Mesenchymal stem cell (in vitro differentiated cells and primary cell): ENCODE measurements around the gene BBS4.

ENCODE experiments used
- DNase-seq: peaks from one replicate; pipeline ENCODE4 v3.0.0-alpha.2; 2013
- H2AFZ ChIP-seq: one replicate; pipeline ENCODE4 v1.6.1; 2013; ENCODE audit warnings: low read depth, mild to moderate bottlenecking, control low read depth, inconsistent platforms, low read length, moderate library complexity
- H2AK5ac ChIP-seq: 2 replicates; pipeline ENCODE4 v1.6.1; 2013; ENCODE audit warnings: low read length, moderate library complexity, mild to moderate bottlenecking, inconsistent platforms; ENCODE audit not compliant: severe bottlenecking
- H2BK120ac ChIP-seq: one replicate; pipeline ENCODE4 v1.6.1; 2013; ENCODE audit warnings: low read depth, mild to moderate bottlenecking, inconsistent platforms, low read length, moderate library complexity
- H2BK12ac ChIP-seq, 2 experiments: one replicate each; pipeline ENCODE4 v1.6.1; 2013; ENCODE audit warnings: inconsistent platforms in 2 of 2, low read length in 2 of 2, mild to moderate bottlenecking in 2 of 2, moderate library complexity in 2 of 2, control low read depth in 1 of 2
- H2BK15ac ChIP-seq: one replicate; pipeline ENCODE4 v1.6.1; 2013; ENCODE audit warnings: mild to moderate bottlenecking, low read depth, inconsistent platforms; ENCODE audit not compliant: poor library complexity, severe bottlenecking
- H2BK5ac ChIP-seq: 2 replicates; pipeline ENCODE4 v1.6.1; 2013; ENCODE audit warnings: low read depth, mild to moderate bottlenecking, low read length, control low read depth, inconsistent platforms; ENCODE audit not compliant: poor library complexity, severe bottlenecking
- H3K14ac ChIP-seq, 2 experiments: one replicate each; pipeline ENCODE4 v1.6.1; 2013; ENCODE audit warnings: inconsistent platforms in 2 of 2, low read length in 2 of 2, control low read depth in 1 of 2, mild to moderate bottlenecking in 1 of 2, moderate library complexity in 1 of 2
- H3K18ac ChIP-seq, 2 experiments: one replicate each; pipeline ENCODE4 v1.6.1; 2013; ENCODE audit warnings: inconsistent platforms in 2 of 2, low read length in 2 of 2, control low read depth in 1 of 2, low read depth in 1 of 2, mild to moderate bottlenecking in 1 of 2
- H3K23ac ChIP-seq, 2 experiments: one replicate each; pipeline ENCODE4 v1.6.1; 2013; ENCODE audit warnings: inconsistent platforms in 2 of 2, low read length in 2 of 2, mild to moderate bottlenecking in 2 of 2, moderate library complexity in 2 of 2, control low read depth in 1 of 2
- H3K27ac ChIP-seq: 2 replicates; pipeline ENCODE4 v1.5.1; 2013; ENCODE audit warnings: mild to moderate bottlenecking, moderate library complexity, low read length, control low read depth, inconsistent platforms; ENCODE audit not compliant: poor library complexity, severe bottlenecking
- H3K27me3 ChIP-seq, 2 experiments: 2 replicates each; pipeline versions ENCODE4 v1.6.1 to v1.7.0; 2013; ENCODE audit warnings: low read length in 2 of 2, mild to moderate bottlenecking in 2 of 2, moderate library complexity in 2 of 2, control low read depth in 1 of 2, inconsistent platforms in 1 of 2; ENCODE audit not compliant: control insufficient read depth in 1 of 2, insufficient read depth in 1 of 2
- H3K36me3 ChIP-seq, 2 experiments: 2 replicates each; pipeline versions ENCODE4 v1.6.1 to v1.7.0; 2013; ENCODE audit warnings: low read length in 2 of 2, control low read depth in 1 of 2, inconsistent platforms in 1 of 2, low read depth in 1 of 2, mild to moderate bottlenecking in 1 of 2; ENCODE audit not compliant: insufficient read depth in 2 of 2, control insufficient read depth in 1 of 2
- H3K4ac ChIP-seq, 2 experiments: one replicate each; pipeline ENCODE4 v1.6.1; 2013; ENCODE audit warnings: inconsistent platforms in 2 of 2, low read length in 2 of 2, mild to moderate bottlenecking in 2 of 2, moderate library complexity in 2 of 2, control low read depth in 1 of 2, low read depth in 1 of 2
- H3K4me1 ChIP-seq: 2 replicates; pipeline ENCODE4 v1.6.1; 2013; ENCODE audit warnings: low read depth, low read length, control low read depth; ENCODE audit not compliant: control insufficient read depth, insufficient read depth
- H3K4me2 ChIP-seq: 2 replicates; pipeline ENCODE4 v1.6.1; 2013; ENCODE audit warnings: low read length, mild to moderate bottlenecking, inconsistent platforms; ENCODE audit not compliant: poor library complexity, severe bottlenecking
- H3K4me3 ChIP-seq, 2 experiments: 2 replicates each; pipeline versions ENCODE4 v1.5.1 to v1.7.0; 2013; ENCODE audit warnings: low read length in 2 of 2, mild to moderate bottlenecking in 2 of 2, control low read depth in 1 of 2, low read depth in 1 of 2; ENCODE audit not compliant: insufficient read depth in 1 of 2
- H3K79me1 ChIP-seq: replicated peaks from 2 replicates; pipeline ENCODE4 v1.6.1; 2013; ENCODE audit warnings: mild to moderate bottlenecking, control low read depth, low read length, inconsistent platforms; ENCODE audit not compliant: poor library complexity, severe bottlenecking
- H3K9ac ChIP-seq: 2 replicates; pipeline ENCODE4 v1.7.0; 2013; ENCODE audit warnings: mild to moderate bottlenecking, low read length, moderate library complexity
- H3K9me3 ChIP-seq: 2 replicates; pipeline ENCODE4 v1.7.0; 2013; ENCODE audit warnings: mild to moderate bottlenecking, low read length; ENCODE audit not compliant: control insufficient read depth
- H4K8ac ChIP-seq: one replicate; pipeline ENCODE4 v1.6.1; 2013; ENCODE audit warnings: inconsistent platforms, mild to moderate bottlenecking, low read length, moderate library complexity
- H4K91ac ChIP-seq: one replicate; pipeline ENCODE4 v1.6.1; 2013; ENCODE audit warnings: mild to moderate bottlenecking, low read length, inconsistent platforms
- WGBS: methylation state at CpG from one replicate; pipeline ENCODE4 v1.1.7; 2013; ENCODE audit warnings: mixed read lengths; 5-methylcytosine and 5-hydroxymethylcytosine counted together

The BBS4 gene

GRCh38 chr15:72783004-72783639, 97.1 kb downstream of the BBS4 start:
- peak overlapping the region in 1 of 2 experiments; percentile 28 for H3K14ac ChIP-seq
- peak overlapping the region in 1 of 2 experiments; percentile 15 for H2BK12ac ChIP-seq
- H3K36me3 ChIP-seq = peaks cover 0 to 14% of the 10 kb centered on the region in 2 experiments
- no peak overlapping the region for H2BK120ac ChIP-seq
- H4K8ac ChIP-seq = peak overlapping the region; percentile 89
- peak overlapping the region; percentile 80 to 97 for H3K4me3 ChIP-seq
- H3K4me2 ChIP-seq = peak overlapping the region; percentile 76
- H3K79me1 ChIP-seq = peaks cover 8% of the 10 kb centered on the region
- peak overlapping the region in 1 of 2 experiments; percentile 34 for H3K23ac ChIP-seq
- peak overlapping the region; percentile 97 for H3K9ac ChIP-seq
- peak overlapping the region; percentile 73 to 83 for H3K18ac ChIP-seq
- peak overlapping the region; percentile 49 for H2BK5ac ChIP-seq
- H3K9me3 ChIP-seq = no peaks in the 10 kb centered on the region
- no peak overlapping the region for H2AK5ac ChIP-seq
- H3K4ac ChIP-seq = peak overlapping the region; percentile 10 to 90
- under 1% methylated on average over 51 of the region's 52 CpGs for WGBS
- peak overlapping the region; percentile 70 for H2BK15ac ChIP-seq
- H3K4me1 ChIP-seq = peaks cover 13% of the 10 kb centered on the region
- no peaks in the 10 kb centered on the region for H3K27me3 ChIP-seq
- DNase-seq = peak; percentile 88
- H3K27ac ChIP-seq = no peak overlapping the region
- H4K91ac ChIP-seq = no peak overlapping the region
- H2AFZ ChIP-seq = peak overlapping the region; percentile 43

GRCh38 chr15:72783640-72784455, 97.8 kb downstream of the BBS4 start, which contains the start of gene ADPGK:
Gene ADPGK (minus strand): TSS chr15:72783758. CDS start chr15:72783691, 67 bp downstream.
- H2BK12ac ChIP-seq = peak within 1 kb of the TSS in 1 of 2 experiments; percentile 70
- H4K8ac ChIP-seq = peak within 1 kb of the TSS; percentile 89
- peak within 1 kb of the TSS; percentile 89 for H3K27ac ChIP-seq
- peak within 1 kb of the TSS; percentile 70 for H2BK15ac ChIP-seq
- H2BK120ac ChIP-seq = no peak within 1 kb of the TSS
- H2AK5ac ChIP-seq = peak within 1 kb of the TSS; percentile 83
- H3K27me3 ChIP-seq = no peaks in the 10 kb centered on the region
- peak within 1 kb of the TSS; percentile 77 for H3K4me2 ChIP-seq
- peaks cover 5% of the 10 kb centered on the region for H3K79me1 ChIP-seq
- H3K9me3 ChIP-seq = no peaks in the 10 kb centered on the region
- WGBS = under 1% methylated on average over 65 of the region's 68 CpGs
- H3K4me3 ChIP-seq = peak within 1 kb of the TSS; percentile 80 to 97
- no peak within 1 kb of the TSS for H4K91ac ChIP-seq
- DNase-seq = peak; percentile 93
- peak within 1 kb of the TSS in 1 of 2 experiments; percentile 48 for H3K23ac ChIP-seq
- peaks cover 0 to 14% of the 10 kb centered on the region in 2 experiments for H3K36me3 ChIP-seq
- peak within 1 kb of the TSS; percentile 58 for H2BK5ac ChIP-seq
- H3K4me1 ChIP-seq = peaks cover 13% of the 10 kb centered on the region
- peak within 1 kb of the TSS; percentile 77 to 83 for H3K18ac ChIP-seq
- peak within 1 kb of the TSS; percentile 89 for H2AFZ ChIP-seq
- peak within 1 kb of the TSS; percentile 97 for H3K9ac ChIP-seq
- peak within 1 kb of the TSS; percentile 37 to 90 for H3K4ac ChIP-seq
- H3K14ac ChIP-seq = peak within 1 kb of the TSS in 1 of 2 experiments; percentile 82

GRCh38 chr15:72784456-72784876, 98.5 kb downstream of the BBS4 start:
- no peak overlapping the region for H4K91ac ChIP-seq
- WGBS = 67% methylated on average over 7 of the region's 7 CpGs
- peak overlapping the region; percentile 43 to 70 for H2BK12ac ChIP-seq
- peak overlapping the region; percentile 58 for H2BK5ac ChIP-seq
- peaks cover 5% of the 10 kb centered on the region for H3K79me1 ChIP-seq
- H2BK120ac ChIP-seq = no peak overlapping the region
- peak overlapping the region; percentile 89 for H3K27ac ChIP-seq
- H3K14ac ChIP-seq = no peak overlapping the region
- DNase-seq = no peak
- H3K4me2 ChIP-seq = peak overlapping the region; percentile 77
- H3K27me3 ChIP-seq = no peaks in the 10 kb centered on the region
- H3K9me3 ChIP-seq = no peaks in the 10 kb centered on the region
- peaks cover 13% of the 10 kb centered on the region for H3K4me1 ChIP-seq
- H3K4ac ChIP-seq = peak overlapping the region; percentile 37 to 63
- peak overlapping the region in 1 of 2 experiments; percentile 97 for H3K4me3 ChIP-seq
- peak overlapping the region; percentile 83 for H2AK5ac ChIP-seq
- peak overlapping the region; percentile 18 to 64 for H3K18ac ChIP-seq
- H3K36me3 ChIP-seq = peaks cover 0 to 14% of the 10 kb centered on the region in 2 experiments
- H3K23ac ChIP-seq = no peak overlapping the region
- peak overlapping the region; percentile 54 for H2AFZ ChIP-seq
- H3K9ac ChIP-seq = peak overlapping the region; percentile 97
- H4K8ac ChIP-seq = peak overlapping the region; percentile 30
- H2BK15ac ChIP-seq = no peak overlapping the region

GRCh38 chr15:72785432-72785831, 99.4 kb downstream of the BBS4 start:
- H3K9me3 ChIP-seq = no peaks in the 10 kb centered on the region
- no peak overlapping the region for H3K23ac ChIP-seq
- no peak overlapping the region for H3K4me3 ChIP-seq
- H2BK120ac ChIP-seq = no peak overlapping the region
- no peak overlapping the region for H3K4ac ChIP-seq
- peaks cover 0 to 10% of the 10 kb centered on the region in 2 experiments for H3K36me3 ChIP-seq
- H3K9ac ChIP-seq = peak overlapping the region; percentile 97
- peak overlapping the region; percentile 50 for H4K8ac ChIP-seq
- peak overlapping the region; percentile 89 for H3K27ac ChIP-seq
- H3K27me3 ChIP-seq = no peaks in the 10 kb centered on the region
- H3K18ac ChIP-seq = no peak overlapping the region
- H2BK15ac ChIP-seq = no peak overlapping the region
- H2BK5ac ChIP-seq = no peak overlapping the region
- H3K14ac ChIP-seq = no peak overlapping the region
- peaks cover 4% of the 10 kb centered on the region for H3K79me1 ChIP-seq
- peak; percentile 81 for DNase-seq
- H2BK12ac ChIP-seq = no peak overlapping the region
- WGBS = 75% methylated on average over 4 of the region's 4 CpGs
- no peak overlapping the region for H2AK5ac ChIP-seq
- H4K91ac ChIP-seq = peak overlapping the region; percentile 23
- peaks cover 13% of the 10 kb centered on the region for H3K4me1 ChIP-seq
- no peak overlapping the region for H3K4me2 ChIP-seq
- no peak overlapping the region for H2AFZ ChIP-seq
